Lung (tissue), 12 donors: ENCODE results near the gene NACC1. TPM values are rescaled to one million over a fixed set of nuclear protein-coding genes. Genes with fewer than 3 reads are reported as not detected.

ENCODE experiments used
- ATAC-seq: fragments of 200-7000 bp; cut with Tn5 transposase; one replicate; pipeline ENCODE4 v1.9.1; 2020; ENCODE audit warnings: moderate number of reproducible peaks; ENCODE audit not compliant: insufficient read depth, low FRiP score
- DNase-seq, 3 donors: peaks; one replicate each; pipeline ENCODE4 v3.0.0-alpha.2; 2013 to 2017
- H3K27ac ChIP-seq, 2 donors: one replicate each; pipeline ENCODE4 v1.5.1; 2013; ENCODE audit warnings: mild to moderate bottlenecking in 2 of 2, moderate library complexity in 2 of 2, control low read depth in 1 of 2, inconsistent platforms in 1 of 2, low read depth in 1 of 2, low read length in 1 of 2
- H3K27me3 ChIP-seq, 3 donors: one replicate each; pipeline ENCODE4 v1.5.1; 2013; ENCODE audit warnings: low read length in 2 of 3; ENCODE audit not compliant: control insufficient read depth in 3 of 3, insufficient read depth in 3 of 3
- H3K36me3 ChIP-seq, 4 donors: one replicate each; pipeline ENCODE4 v1.5.1; 2013; ENCODE audit warnings: low read length in 4 of 4, mild to moderate bottlenecking in 1 of 4, moderate library complexity in 1 of 4; ENCODE audit not compliant: control insufficient read depth in 4 of 4, insufficient read depth in 4 of 4
- H3K4me1 ChIP-seq, 5 donors: one replicate each; pipeline ENCODE4 v1.5.1; 2013; ENCODE audit warnings: low read length in 5 of 5, mild to moderate bottlenecking in 2 of 5, moderate library complexity in 1 of 5; ENCODE audit not compliant: control insufficient read depth in 5 of 5, insufficient read depth in 5 of 5
- H3K4me3 ChIP-seq: one replicate; pipeline ENCODE4 v1.5.1; 2013; ENCODE audit warnings: mild to moderate bottlenecking, control low read depth, moderate library complexity
- H3K9ac ChIP-seq, 2 donors: one replicate each; pipeline ENCODE4 v1.5.1; 2013; ENCODE audit warnings: low read length in 2 of 2, control low read depth in 1 of 2; ENCODE audit not compliant: insufficient read depth in 1 of 2
- H3K9me3 ChIP-seq, 4 donors: one replicate each; pipeline ENCODE4 v1.5.1; 2013; ENCODE audit warnings: low read length in 3 of 4, mild to moderate bottlenecking in 1 of 4, moderate library complexity in 1 of 4; ENCODE audit not compliant: control insufficient read depth in 4 of 4, insufficient read depth in 3 of 4
- WGBS, 2 donors: extraction: QIAGEN DNeasy Blood & Tissue Kit; methylation state at CpG; one replicate each; pipeline ENCODE4 v1.1.7; 2013; 5-methylcytosine and 5-hydroxymethylcytosine counted together
- polyA plus RNA-seq, 2 donors: library from polyadenylated mRNA; stranded (reverse); fragments of 200-250 nt; gene quantifications; one replicate each; pipeline ENCODE4 v1.2.1, GENCODE V29; 2013
- total RNA-seq, 2 donors: library from RNA; depleted of rRNA in 1 of 2; stranded (reverse); fragments of >200 nt in 1 of 2; gene quantifications; one replicate each; pipeline ENCODE4 v1.2.1, GENCODE V29; 2014 to 2021
- TF ChIP-seq, protein P1 (sequence below): IDR thresholded peaks from 2 replicates; pipeline ENCODE4 v1.5.1; 2012; ENCODE audit warnings: mild to moderate bottlenecking; ENCODE audit errors: control extremely low read depth, extremely low read depth
- donor health status: control.
- donor health status: control.
- donor health status: Bipolar disorder and iron deficiency.
- donor health status: healthy.
- donor health status: DM: yes; HTN: yes; CAD: no.

Gene NACC1
- total and polyA plus RNA-seq, 4 donors, result 18.4 to 94.8 (median 58.2) TPM

DNA sequence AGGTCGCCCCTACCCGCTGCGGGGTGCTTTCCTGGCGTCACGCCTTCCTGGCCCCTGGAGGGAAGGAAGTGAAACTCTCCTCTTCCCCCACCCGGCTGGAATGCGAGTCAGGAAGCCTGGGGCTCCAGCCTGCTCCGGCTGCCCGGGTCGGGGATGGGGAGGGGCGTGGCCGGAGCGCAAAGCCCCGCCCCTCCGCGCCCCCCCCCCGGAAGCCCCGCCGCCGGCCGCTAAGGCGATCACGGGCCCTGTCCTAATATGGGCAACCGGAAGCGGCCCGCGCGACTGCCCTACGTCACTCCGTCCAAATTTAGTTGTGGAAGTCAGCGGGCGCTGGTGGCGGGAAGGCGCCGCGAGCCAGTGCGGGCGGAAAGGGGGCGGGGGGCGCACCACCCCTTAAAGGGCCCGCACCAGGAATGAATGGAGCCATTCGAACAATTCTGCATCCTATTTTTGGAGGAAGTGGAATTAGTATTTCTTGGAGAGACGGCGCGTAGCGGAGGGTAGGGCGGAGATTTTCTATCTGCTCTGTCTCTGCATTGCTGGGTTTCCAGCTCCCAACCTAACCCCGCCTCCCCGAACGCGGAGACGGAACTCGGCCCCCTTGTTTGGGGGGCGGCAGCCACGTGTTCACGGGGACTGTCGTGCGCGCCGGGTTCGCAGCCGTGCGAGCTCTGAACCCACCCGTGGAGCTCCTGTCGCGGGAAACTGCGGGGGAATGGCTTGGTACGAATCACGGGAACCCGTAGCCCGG is 33.7 kb downstream of the NACC1 start:
- peak overlapping the region; percentile 98 for H3K9ac ChIP-seq
- TF ChIP-seq, protein P1, sequence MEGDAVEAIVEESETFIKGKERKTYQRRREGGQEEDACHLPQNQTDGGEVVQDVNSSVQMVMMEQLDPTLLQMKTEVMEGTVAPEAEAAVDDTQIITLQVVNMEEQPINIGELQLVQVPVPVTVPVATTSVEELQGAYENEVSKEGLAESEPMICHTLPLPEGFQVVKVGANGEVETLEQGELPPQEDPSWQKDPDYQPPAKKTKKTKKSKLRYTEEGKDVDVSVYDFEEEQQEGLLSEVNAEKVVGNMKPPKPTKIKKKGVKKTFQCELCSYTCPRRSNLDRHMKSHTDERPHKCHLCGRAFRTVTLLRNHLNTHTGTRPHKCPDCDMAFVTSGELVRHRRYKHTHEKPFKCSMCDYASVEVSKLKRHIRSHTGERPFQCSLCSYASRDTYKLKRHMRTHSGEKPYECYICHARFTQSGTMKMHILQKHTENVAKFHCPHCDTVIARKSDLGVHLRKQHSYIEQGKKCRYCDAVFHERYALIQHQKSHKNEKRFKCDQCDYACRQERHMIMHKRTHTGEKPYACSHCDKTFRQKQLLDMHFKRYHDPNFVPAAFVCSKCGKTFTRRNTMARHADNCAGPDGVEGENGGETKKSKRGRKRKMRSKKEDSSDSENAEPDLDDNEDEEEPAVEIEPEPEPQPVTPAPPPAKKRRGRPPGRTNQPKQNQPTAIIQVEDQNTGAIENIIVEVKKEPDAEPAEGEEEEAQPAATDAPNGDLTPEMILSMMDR, result no peak
- no peaks in the 10 kb centered on the region for H3K9me3 ChIP-seq
- H3K4me3 ChIP-seq, result peak overlapping the region; percentile 95
- H3K27me3 ChIP-seq, result no peaks in the 10 kb centered on the region
- DNase-seq (peak; percentile 99), ATAC-seq (peak; percentile 45)
- H3K27ac ChIP-seq, result peak overlapping the region; percentile 98
- WGBS, 2 donors, result 0% methylated on average over 59 to 71 of the region's 71 CpGs
- peaks cover 0 to 15% (median 0%) of the 10 kb centered on the region in 4 donors for H3K36me3 ChIP-seq
- H3K4me1 ChIP-seq, result peaks cover 0 to 20% (median 5%) of the 10 kb centered on the region in 5 donors

DNA sequence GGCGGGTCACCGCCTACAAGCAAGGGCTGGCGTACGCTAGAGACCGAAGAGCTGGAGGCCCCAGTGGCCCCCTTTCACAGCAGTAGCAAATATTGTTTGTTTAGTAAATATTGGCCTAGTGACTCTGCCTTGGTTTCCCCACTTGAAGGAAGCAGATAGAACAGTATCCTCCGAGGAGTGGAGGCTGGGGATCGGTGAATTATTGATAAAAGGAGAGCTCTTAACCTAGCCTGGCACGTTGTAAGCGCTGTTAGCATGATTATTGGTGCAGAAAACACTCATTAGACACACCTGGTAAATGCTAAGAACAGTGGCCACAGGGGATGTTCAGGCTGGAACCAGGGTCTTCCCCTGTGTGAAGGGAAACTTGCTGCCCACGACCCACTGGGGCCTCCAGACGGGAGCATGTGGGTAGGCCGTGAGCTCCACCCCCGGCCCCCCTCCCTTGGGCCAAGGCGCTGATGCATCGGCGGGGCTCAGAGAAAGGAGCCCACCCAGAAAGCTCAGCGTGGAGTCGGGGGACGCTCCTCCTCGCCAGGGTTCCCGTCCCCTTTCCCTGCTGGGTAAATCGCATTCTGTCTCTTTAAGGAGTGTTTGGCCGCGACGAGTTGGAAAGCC is 34.4 kb downstream of the NACC1 start:
- H3K9ac ChIP-seq, result peak overlapping the region; percentile 97 to 98
- TF ChIP-seq, protein P1, result no peak
- DNase-seq (no peak), ATAC-seq (no peak)
- peak overlapping the region; percentile 95 for H3K4me3 ChIP-seq
- H3K4me1 ChIP-seq, result peaks cover 0 to 20% (median 5%) of the 10 kb centered on the region in 5 donors
- peaks cover 0 to 15% (median 0%) of the 10 kb centered on the region in 4 donors for H3K36me3 ChIP-seq
- peak overlapping the region; percentile 98 for H3K27ac ChIP-seq
- H3K27me3 ChIP-seq, result no peaks in the 10 kb centered on the region
- no peaks in the 10 kb centered on the region for H3K9me3 ChIP-seq
- WGBS, 2 donors, result 0 to 1% methylated on average over 24 to 25 of the region's 25 CpGs

DNA sequence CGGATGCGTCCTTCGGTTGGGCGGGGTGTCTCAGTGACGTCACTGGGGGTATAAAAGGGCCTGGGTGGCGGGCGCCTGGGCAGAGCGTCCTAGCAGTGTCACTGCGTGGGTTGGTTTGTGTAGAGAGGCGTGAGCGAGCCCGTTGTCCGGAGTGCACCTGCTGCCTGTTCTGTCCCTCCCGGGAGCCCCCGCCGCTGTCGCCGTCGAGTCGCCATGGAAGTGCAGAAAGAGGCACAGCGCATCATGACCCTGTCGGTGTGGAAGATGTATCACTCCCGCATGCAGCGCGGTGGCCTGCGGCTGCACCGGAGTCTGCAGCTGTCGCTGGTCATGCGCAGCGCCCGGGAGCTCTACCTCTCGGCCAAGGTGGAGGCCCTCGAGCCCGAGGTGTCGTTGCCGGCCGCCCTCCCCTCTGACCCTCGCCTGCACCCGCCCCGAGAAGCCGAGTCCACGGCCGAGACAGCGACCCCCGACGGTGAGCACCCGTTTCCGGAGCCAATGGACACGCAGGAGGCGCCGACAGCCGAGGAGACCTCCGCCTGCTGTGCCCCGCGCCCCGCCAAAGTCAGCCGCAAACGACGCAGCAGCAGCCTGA is 35.0 kb downstream of the NACC1 start:
- peaks cover 0 to 15% (median 0%) of the 10 kb centered on the region in 4 donors for H3K36me3 ChIP-seq
- H3K4me1 ChIP-seq, result peaks cover 0 to 20% (median 5%) of the 10 kb centered on the region in 5 donors
- no peaks in the 10 kb centered on the region for H3K27me3 ChIP-seq
- no peaks in the 10 kb centered on the region for H3K9me3 ChIP-seq
- WGBS, 2 donors, result 0% methylated on average over 59 of the region's 59 CpGs
- H3K27ac ChIP-seq, result peak overlapping the region; percentile 88 to 98
- ATAC-seq (peak; percentile 37), DNase-seq (peak; percentile 98 to 99 (median 99))
- peak overlapping the region; percentile 91 to 97 for H3K9ac ChIP-seq
- TF ChIP-seq, protein P1, result peak; percentile 14
- peak overlapping the region; percentile 95 for H3K4me3 ChIP-seq
